GM03348 (cell line): ENCODE results near the gene PKLR.
"Not testable (repeated sequence)": the region's sequence is repeated elsewhere in the genome, so short reads cannot be mapped to it uniquely, and the experiment has no call there.

ENCODE experiments used
- DNase-seq: peaks from one replicate; pipeline ENCODE4 v3.0.0; 2012; ENCODE audit warnings: low spot score

Gene PKLR

GRCh38 chr1:155318082-155318481 is 16.8 kb upstream of the PKLR start:
- DNase-seq, result no peak

DNA sequence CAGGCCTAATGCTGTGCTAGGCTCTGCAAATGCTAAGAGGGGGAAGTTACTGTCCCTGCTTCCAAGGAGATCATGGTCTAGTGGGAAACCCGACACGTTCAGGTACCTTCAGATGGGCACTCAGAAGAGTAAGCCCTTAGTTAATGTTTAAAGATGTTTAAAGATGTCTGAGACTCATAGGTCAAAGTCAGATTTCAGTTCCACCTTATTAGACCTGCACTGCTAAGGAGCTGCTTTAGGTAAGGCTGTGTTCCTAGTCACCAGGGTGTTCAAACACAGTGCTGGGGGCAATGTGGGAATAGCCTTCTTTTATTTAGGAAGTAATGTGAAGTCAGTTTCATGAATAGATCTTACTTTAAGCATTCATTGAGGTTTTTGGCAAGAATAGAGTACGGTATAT is 15.7 kb upstream of the PKLR start:
- DNase-seq, result no peak

DNA sequence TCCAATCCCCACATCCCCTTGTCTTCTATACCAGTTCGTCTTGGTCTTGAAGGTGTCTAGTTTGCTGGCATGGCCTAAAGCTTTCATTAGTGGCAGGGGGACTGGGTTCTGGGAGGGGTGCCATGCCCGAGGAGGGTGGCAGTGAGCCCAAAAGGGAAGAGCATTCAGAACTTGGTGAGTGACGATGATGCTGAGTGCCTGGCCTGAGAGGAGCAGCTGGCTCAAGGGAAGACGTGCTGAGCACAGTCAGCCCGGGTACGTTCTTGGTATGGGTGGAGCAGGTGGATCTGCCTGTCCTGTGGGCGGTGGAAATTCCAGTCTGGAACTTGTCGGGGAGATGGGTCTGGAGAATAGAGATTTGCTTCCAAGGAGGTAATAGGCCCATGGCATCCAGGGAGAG is 12.0 kb upstream of the PKLR start:
- DNase-seq, result no peak

GRCh38 chr1:155309423-155310021 is 8.3 kb upstream of the PKLR start:
- DNase-seq, result no peak

- peak; percentile 99 for DNase-seq
Measured at GRCh38 chr1:155308493-155309422, 7.5 kb upstream of the PKLR start, which contains the start of gene FDPS. Gene FDPS (plus strand): TSS chr1:155308866. CDS start chr1:155309790, 924 bp downstream.

DNA sequence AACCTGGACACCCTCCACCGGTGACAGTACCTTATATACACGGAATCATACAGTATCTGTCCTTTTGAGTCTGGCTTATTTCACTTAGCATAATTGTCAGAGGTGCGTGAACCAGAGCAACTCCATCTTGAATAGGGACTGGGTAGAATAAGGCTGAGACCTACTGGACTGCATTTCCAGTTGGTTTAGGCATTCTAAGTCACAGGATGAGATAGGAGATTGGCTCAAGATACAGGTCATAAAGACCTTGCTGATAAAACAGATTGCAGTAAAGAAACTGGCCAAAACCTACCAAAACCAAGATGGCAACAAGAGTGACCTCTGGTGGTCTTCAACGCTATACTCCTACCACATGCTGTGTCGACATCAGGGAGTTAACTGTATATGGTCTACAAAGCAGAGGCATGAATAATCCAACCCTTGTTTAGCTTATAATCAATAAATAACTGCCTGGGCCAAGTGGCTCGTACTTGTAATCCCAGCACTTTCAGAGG is 6.1 kb upstream of the PKLR start:
- no peak for DNase-seq

DNA sequence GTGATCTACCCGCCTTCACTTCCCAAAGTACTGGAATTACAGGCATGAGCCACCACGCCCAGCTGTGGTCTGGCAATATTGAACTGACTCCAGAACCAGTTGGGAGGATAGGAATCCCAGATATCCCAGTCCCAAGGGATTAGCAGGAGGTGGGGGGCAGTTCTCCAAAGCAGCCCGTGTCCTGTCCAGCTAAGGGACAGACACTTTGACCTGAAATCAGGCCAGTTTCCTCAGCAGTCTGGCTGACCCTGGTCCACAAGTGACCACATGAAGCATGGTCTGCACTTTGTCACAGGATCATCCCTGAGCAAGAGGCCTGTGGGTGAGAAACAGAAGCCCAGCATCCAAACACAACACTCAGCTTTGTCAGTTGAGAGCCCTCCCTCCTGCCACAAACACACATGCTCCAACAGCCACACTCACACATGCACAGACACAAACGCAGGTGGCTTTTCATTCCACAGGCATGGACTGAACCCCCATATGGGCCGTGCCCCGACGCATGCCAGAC is 4.7 kb upstream of the PKLR start:
- peak; percentile 61 for DNase-seq

- DNase-seq, result no peak
Measured at GRCh38 chr1:155304558-155305063, 3.4 kb upstream of the PKLR start.

DNA sequence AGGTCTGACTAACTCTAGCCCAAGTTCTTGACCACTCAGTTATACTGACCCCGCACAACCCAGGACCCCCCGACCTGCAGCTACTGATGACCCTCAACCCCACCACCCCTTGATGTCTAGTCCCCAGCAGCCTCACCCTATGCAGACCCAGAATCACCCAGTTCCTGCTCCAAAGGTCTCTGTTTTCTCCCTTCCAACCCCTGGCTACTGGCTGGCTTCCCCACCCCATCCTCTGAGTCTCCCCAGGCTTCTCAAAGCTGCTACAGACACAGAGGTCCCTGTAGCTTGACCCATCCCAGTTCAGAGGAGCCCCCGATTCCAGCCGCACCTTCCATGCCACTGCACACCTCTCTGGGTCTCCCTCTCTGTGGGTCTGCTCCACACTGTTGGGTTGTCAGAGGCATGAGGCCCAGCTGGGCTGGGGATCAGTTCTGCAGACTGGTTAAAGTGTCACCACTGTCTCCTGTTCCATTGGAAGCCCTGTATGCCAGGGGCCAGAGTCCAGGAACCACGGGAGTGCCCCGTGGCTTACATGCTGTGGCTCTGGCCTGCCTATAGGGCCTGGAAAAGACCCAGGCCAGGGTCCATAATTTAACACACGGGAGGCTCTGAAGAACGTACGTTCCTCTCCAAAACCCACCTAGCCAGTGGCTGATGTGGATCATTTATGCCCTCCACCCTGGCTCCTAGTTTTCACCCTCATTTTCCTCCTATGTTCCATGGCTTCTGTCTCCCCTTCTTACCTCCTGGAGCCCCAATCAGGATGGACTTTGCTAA is 497 bp downstream of the PKLR start:
- no peak for DNase-seq

DNA sequence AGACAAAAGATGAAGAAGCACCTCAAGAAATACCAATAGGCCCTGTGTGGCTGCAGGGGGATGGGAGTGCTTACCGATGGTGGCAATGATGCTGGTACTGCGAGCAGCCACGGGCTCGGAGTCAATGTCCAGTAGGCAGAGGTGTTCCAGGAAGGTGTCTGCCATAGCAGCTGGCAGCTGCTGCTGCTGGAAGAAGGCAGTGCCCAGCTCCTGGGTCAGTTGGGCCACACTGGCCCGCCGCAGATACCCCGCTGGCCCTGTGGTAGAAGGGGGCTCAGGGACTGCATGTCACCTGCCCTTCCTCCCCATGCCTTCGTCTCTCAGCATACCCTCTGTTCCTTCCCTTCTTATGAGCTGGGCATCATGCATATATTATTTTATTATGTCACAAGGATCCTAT is 1.2 kb downstream of the PKLR start:
- no peak for DNase-seq

DNA sequence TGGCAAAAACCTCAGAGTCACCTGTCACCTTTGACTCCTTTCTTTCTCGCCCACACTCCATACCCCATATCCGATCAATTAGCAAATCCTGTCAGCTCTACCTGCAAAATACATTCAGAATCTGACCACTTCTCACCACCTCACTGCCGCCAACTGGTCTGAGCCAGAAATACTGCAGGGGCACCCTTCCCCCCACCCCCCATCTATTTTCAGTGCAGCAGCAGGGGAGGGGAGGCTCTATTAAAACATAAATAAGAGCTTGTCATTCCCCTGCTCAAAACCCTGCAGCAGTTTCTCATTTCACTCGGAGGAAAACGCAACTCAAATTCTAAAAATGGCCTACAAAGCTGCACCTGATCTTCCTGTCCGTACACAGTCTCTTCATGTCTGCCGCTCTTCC is 3.9 kb downstream of the PKLR start:
- no peak for DNase-seq

GRCh38 chr1:155296661-155297060 is 4.6 kb downstream of the PKLR start:
- DNase-seq, result no peak

DNA sequence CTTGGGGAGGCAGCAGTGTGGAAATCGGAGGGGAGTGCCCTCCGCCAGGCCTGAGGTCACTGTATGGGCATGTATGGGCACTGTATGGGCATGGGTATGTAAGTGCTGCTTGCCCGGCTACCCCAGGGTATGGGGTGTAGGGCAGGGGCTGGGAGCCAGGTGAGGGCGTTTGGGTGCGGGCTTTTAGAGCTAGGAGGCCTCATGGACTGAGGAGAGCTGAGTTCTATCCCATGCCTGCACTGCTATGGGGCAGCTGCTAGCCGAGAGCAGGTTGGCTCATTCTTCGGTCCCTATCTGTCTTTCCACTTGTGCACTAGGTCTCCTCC is 5.3 kb downstream of the PKLR start:
- no peak for DNase-seq

GRCh38 chr1:155295183-155295941 is 5.9 kb downstream of the PKLR start:
- DNase-seq, result peak; percentile 22

DNA sequence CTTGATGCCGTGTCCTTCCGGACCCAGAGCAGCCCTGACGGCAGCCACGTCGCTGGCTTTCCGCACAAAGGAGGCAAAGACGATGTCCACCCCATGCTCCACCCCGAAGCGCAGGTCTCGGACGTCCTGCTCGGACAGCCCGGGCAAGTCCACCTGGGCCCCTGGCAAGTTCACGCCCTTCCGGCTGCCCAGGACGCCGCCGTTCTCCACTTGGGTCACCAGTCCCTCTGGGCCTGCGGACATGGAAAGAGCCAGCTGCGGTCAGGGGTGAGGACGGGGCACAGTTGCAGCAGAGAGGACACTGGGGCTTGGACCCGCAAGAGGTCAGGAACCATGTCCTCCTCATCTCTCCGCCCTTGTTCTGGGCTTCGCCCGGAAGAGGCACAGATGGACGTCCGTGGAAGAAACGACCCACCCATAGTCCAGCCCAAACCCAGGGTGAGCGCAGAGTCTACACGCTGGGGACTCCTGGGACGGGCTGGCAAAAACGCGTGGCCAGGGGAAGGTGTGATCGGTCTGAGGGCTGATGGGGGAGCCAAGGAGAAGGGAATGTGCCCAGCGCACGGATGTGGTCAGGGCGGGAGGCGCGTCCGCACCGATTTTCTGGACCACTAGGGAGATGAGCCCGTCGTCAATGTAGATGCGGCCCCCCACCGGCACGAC is 6.6 kb downstream of the PKLR start:
- no peak for DNase-seq

GRCh38 chr1:155293086-155293749 is 8.0 kb downstream of the PKLR start:
- DNase-seq, result no peak

DNA sequence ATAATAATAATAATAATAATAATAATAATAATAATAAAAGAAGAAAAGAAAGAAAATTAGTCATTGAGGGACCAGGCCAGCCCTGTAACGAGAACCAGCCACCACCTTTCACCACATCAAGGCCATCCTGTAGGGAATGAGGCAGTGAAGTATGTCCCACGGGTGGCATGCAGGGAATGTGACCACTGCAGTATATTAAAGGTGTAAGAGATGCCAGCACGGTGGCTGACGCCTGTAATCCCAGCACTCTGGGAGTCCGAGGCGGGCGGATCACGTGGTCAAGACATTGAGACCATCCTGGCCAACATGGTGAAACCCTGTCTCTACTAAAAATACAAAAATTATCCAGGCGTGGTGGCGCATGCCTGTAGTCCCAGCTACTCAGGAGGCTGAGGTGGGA is 10.2 kb downstream of the PKLR start:
- not testable (repeated sequence) for DNase-seq

GRCh38 chr1:155287987-155288543 is 13.2 kb downstream of the PKLR start:
- DNase-seq, result no peak

- no peak for DNase-seq
Measured at GRCh38 chr1:155286544-155286943, 14.7 kb downstream of the PKLR start.

GRCh38 chr1:155285631-155286044 is 15.6 kb downstream of the PKLR start:
- DNase-seq, result no peak
